ENCODE measurements around the gene RYR3. TPM values are rescaled to one million over a fixed set of nuclear protein-coding genes. Genes with fewer than 3 reads are reported as not detected.

The RYR3 gene
- total RNA-seq, 1 donor from 2014 or later = not detected

GRCh38 chr15:33888176-33888575 is 577.4 kb downstream of the RYR3 start:
- intact Hi-C loops (cut with micrococcal nuclease) = no loop called here
- DNase-seq (no peak), ATAC-seq (ENCODE audit: low read depth) (no peak)
- Mint-ChIP-seq H3K9me3 (peaks cover 7% of the 10 kb centered on the region), H3K27ac (no peak overlapping the region), H3K27me3 (no peaks in the 10 kb centered on the region), H3K36me3 (ENCODE audit: low read depth) (peaks cover 6% of the 10 kb centered on the region), H3K4me1 (peaks cover 4% of the 10 kb centered on the region), H3K4me3 (no peak overlapping the region)
- no peak for TF ChIP-seq CTCF (IDR thresholded peaks at IDR 0.05)
- POLR2A ChIA-PET = no interaction called here
- CTCF ChIA-PET = no interaction called here

GRCh38 chr15:33894193-33894592 is 583.4 kb downstream of the RYR3 start:
- peaks cover 2% of the 10 kb centered on the region for H3K9me3 Mint-ChIP-seq
- ATAC-seq (ENCODE audit: low read depth) (no peak), DNase-seq (no peak)
- peaks cover 7% of the 10 kb centered on the region for H3K4me1 Mint-ChIP-seq
- CTCF ChIA-PET = no interaction called here
- no peak overlapping the region for H3K4me3 Mint-ChIP-seq
- no peak for TF ChIP-seq CTCF (IDR thresholded peaks at IDR 0.05)
- H3K36me3 Mint-ChIP-seq (ENCODE audit: low read depth) = no peaks in the 10 kb centered on the region
- POLR2A ChIA-PET = no interaction called here
- H3K27me3 Mint-ChIP-seq = no peaks in the 10 kb centered on the region
- no peak overlapping the region for H3K27ac Mint-ChIP-seq
- intact Hi-C loops (cut with micrococcal nuclease) = no loop called here

GRCh38 chr15:33902043-33902442 is 591.3 kb downstream of the RYR3 start:
- Mint-ChIP-seq H3K9me3 (no peaks in the 10 kb centered on the region), H3K4me3 (no peak overlapping the region), H3K27ac (no peak overlapping the region), H3K27me3 (no peaks in the 10 kb centered on the region), H3K36me3 (ENCODE audit: low read depth) (peaks cover 3% of the 10 kb centered on the region), H3K4me1 (peaks cover 8% of the 10 kb centered on the region)
- intact Hi-C loops (cut with micrococcal nuclease) = no loop called here
- TF ChIP-seq CTCF (IDR thresholded peaks at IDR 0.05) = no peak
- DNase-seq = no peak
- no peak for ATAC-seq (ENCODE audit: low read depth)
- ChIA-PET POLR2A (no interaction called here), CTCF (no interaction called here)

GRCh38 chr15:33903661-33904060 is 592.9 kb downstream of the RYR3 start:
- no peak for TF ChIP-seq CTCF (IDR thresholded peaks at IDR 0.05)
- Mint-ChIP-seq H3K36me3 (ENCODE audit: low read depth) (peaks cover 3% of the 10 kb centered on the region), H3K4me3 (no peak overlapping the region), H3K27ac (no peak overlapping the region), H3K9me3 (no peaks in the 10 kb centered on the region), H3K4me1 (peaks cover 5% of the 10 kb centered on the region), H3K27me3 (no peaks in the 10 kb centered on the region)
- CTCF ChIA-PET = no interaction called here
- ATAC-seq (ENCODE audit: low read depth) = no peak
- DNase-seq = no peak
- intact Hi-C loops (cut with micrococcal nuclease) = no loop called here
- POLR2A ChIA-PET = no interaction called here

GRCh38 chr15:33907326-33907725 is 596.6 kb downstream of the RYR3 start:
- Mint-ChIP-seq H3K27ac (no peak overlapping the region), H3K4me3 (no peak overlapping the region), H3K9me3 (no peaks in the 10 kb centered on the region), H3K4me1 (peaks cover 7% of the 10 kb centered on the region), H3K36me3 (ENCODE audit: low read depth) (no peaks in the 10 kb centered on the region), H3K27me3 (no peaks in the 10 kb centered on the region)
- ChIA-PET POLR2A (no interaction called here), CTCF (no interaction called here)
- ATAC-seq (ENCODE audit: low read depth) (no peak), DNase-seq (no peak)
- TF ChIP-seq CTCF (IDR thresholded peaks at IDR 0.05) = no peak
- intact Hi-C loops (cut with micrococcal nuclease) = no loop called here

Data from activated B cell treated with CpG ODN at 0.5 μM for 24 hours (primary cell).